Thyroid gland (tissue), 4 donors: ENCODE results near the gene DCPS. TPM values are rescaled to one million over a fixed set of nuclear protein-coding genes. Genes with fewer than 3 reads are reported as not detected.

ENCODE experiments used
- DNase-seq, 2 donors: peaks; one replicate each; pipeline ENCODE4 v3.0.0-alpha.2; 2019
- H3K27ac ChIP-seq, 3 donors: fragments of 200-600 bp; sonication (generic); 1 replicate in 2 of 3; 2 replicates in 1 of 3; pipeline ENCODE4 v1.5.1; 2016 to 2019; ENCODE audit warnings: mild to moderate bottlenecking in 1 of 3, moderate library complexity in 1 of 3
- H3K27me3 ChIP-seq: fragments of 200-600 bp; sonication (generic); one replicate; pipeline ENCODE4 v1.5.1; 2019
- H3K36me3 ChIP-seq, 2 donors: fragments of 200-600 bp; sonication (generic); one replicate each; pipeline ENCODE4 v1.5.1; 2016 to 2019
- H3K4me1 ChIP-seq, 2 donors: fragments of 200-600 bp; sonication (generic); one replicate each; pipeline ENCODE4 v1.5.1; 2017 to 2019
- H3K4me3 ChIP-seq, 3 donors: fragments of 200-600 bp; sonication (generic); replicated peaks in 1 of 3; 1 replicate in 2 of 3; 2 replicates in 1 of 3; pipeline ENCODE4 v1.5.1; 2016; ENCODE audit warnings: mild to moderate bottlenecking in 1 of 3
- H3K9me3 ChIP-seq: fragments of 200-600 bp; sonication (generic); one replicate; pipeline ENCODE4 v1.5.1; 2017
- CTCF ChIP-seq, 6 experiments: fragments of 200-600 bp in 3 of 6; fragments of 450-650 bp in 3 of 6; sonication (generic) in 3 of 6; IDR thresholded peaks; one replicate each; pipeline ENCODE4 v1.5.1; 2016 to 2019; ENCODE audit warnings: antibody characterized with exemption in 6 of 6, mild to moderate bottlenecking in 2 of 6, inconsistent platforms in 1 of 6, moderate library complexity in 1 of 6
- POLR2A ChIP-seq, 2 donors: fragments of 450-650 bp; IDR thresholded peaks; one replicate each; pipeline ENCODE4 v1.6.1; 2017; ENCODE audit warnings: antibody characterized with exemption in 2 of 2, mild to moderate bottlenecking in 2 of 2, moderate library complexity in 1 of 2
- WGBS, 2 donors: methylation state at CpG; one replicate each; pipeline ENCODE4 v1.1.5; 2017; 5-methylcytosine and 5-hydroxymethylcytosine counted together
- intact Hi-C: fragments of 100-400 bp; cut with DNase I; formaldehyde crosslinking; loops from one replicate; pipeline ENCODE4 v1.15.1; 2023
- total RNA-seq, 4 donors: library from RNA; depleted of rRNA; stranded (reverse); fragments of >200 nt; gene quantifications; one replicate each; pipeline ENCODE4 v1.2.3, GENCODE V29; 2016

DCPS gene
- total RNA-seq, 4 donors from 2014 or later: 6.1 to 18.9 (median 13.9) TPM

- H3K27ac ChIP-seq: no peak overlapping the region
Observed at GRCh38 chr11:126310200-126310991, 6.5 kb downstream of the DCPS start.

GRCh38 chr11:126310992-126311310, 7.1 kb downstream of the DCPS start:
- Histone ChIP-seq H3K4me3 (no peak overlapping the region), H3K36me3 (no peaks in the 10 kb centered on the region), H3K9me3 (no peaks in the 10 kb centered on the region), H3K4me1 (peaks cover 0 to 3% of the 10 kb centered on the region in 2 donors), H3K27ac (no peak overlapping the region), H3K27me3 (no peaks in the 10 kb centered on the region)
- TF ChIP-seq POLR2A (IDR thresholded peaks at IDR 0.05) (no peak), CTCF (IDR thresholded peaks at IDR 0.05) (no peak)
- intact Hi-C loops: loop anchor here (5.0 kb wide), 1 partner anchor 166 kb away; no protein-coding TSS in a partner anchor
- WGBS, 2 donors: 79 to 86% methylated on average over 6 of the region's 6 CpGs
- DNase-seq: no peak

More at GRCh38 chr11:126310200-126310991, 6.5 kb downstream of the DCPS start:
- intact Hi-C loops: loop anchor here (5.0 kb wide), 1 partner anchor 167 kb away; no protein-coding TSS in a partner anchor
- Histone ChIP-seq H3K4me3 (no peak overlapping the region), H3K36me3 (no peaks in the 10 kb centered on the region), H3K4me1 (peaks cover 0 to 3% of the 10 kb centered on the region in 2 donors), H3K27me3 (no peaks in the 10 kb centered on the region), H3K9me3 (no peaks in the 10 kb centered on the region)
- 72 to 77% methylated on average over 12 of the region's 12 CpGs for WGBS, 2 donors
- TF ChIP-seq CTCF (IDR thresholded peaks at IDR 0.05) (peak; percentile 70 to 84 (median 80)), POLR2A (IDR thresholded peaks at IDR 0.05) (no peak)
- DNase-seq: peak; percentile 67 to 71

GRCh38 chr11:126311401-126312291, 7.8 kb downstream of the DCPS start:
- TF ChIP-seq CTCF (IDR thresholded peaks at IDR 0.05) (no peak), POLR2A (IDR thresholded peaks at IDR 0.05) (no peak)
- 93% methylated on average over 14 of the region's 14 CpGs for WGBS, 2 donors
- no peak overlapping the region for H3K4me3 ChIP-seq
- intact Hi-C loops: loop anchor here (5.0 kb wide), 1 partner anchor 166 kb away; no protein-coding TSS in a partner anchor
- no peak for DNase-seq
- H3K9me3 ChIP-seq: no peaks in the 10 kb centered on the region
- H3K27me3 ChIP-seq: no peaks in the 10 kb centered on the region
- peaks cover 0 to 3% of the 10 kb centered on the region in 2 donors for H3K4me1 ChIP-seq
- H3K36me3 ChIP-seq: no peaks in the 10 kb centered on the region
- no peak overlapping the region for H3K27ac ChIP-seq

GRCh38 chr11:126312961-126313360, 9.1 kb downstream of the DCPS start:
- intact Hi-C loops: loop anchor here (5.0 kb wide), 1 partner anchor 164 kb away; no protein-coding TSS in a partner anchor
- DNase-seq: no peak
- Histone ChIP-seq H3K27me3 (no peaks in the 10 kb centered on the region), H3K36me3 (no peaks in the 10 kb centered on the region), H3K27ac (no peak overlapping the region), H3K4me3 (no peak overlapping the region), H3K4me1 (peaks cover 0 to 12% of the 10 kb centered on the region in 2 donors), H3K9me3 (no peaks in the 10 kb centered on the region)
- 69 to 71% methylated on average over 8 of the region's 8 CpGs for WGBS, 2 donors
- TF ChIP-seq POLR2A (IDR thresholded peaks at IDR 0.05) (no peak), CTCF (IDR thresholded peaks at IDR 0.05) (no peak)
